ENCODE data around the gene CELF4. TPM values are rescaled to one million over a fixed set of nuclear protein-coding genes. Genes with fewer than 3 reads are reported as not detected.

Gene CELF4
- total and polyA plus RNA-seq, 2 of the 4 experiments (the other 2 are of a cell fraction), result not detected

DNA sequence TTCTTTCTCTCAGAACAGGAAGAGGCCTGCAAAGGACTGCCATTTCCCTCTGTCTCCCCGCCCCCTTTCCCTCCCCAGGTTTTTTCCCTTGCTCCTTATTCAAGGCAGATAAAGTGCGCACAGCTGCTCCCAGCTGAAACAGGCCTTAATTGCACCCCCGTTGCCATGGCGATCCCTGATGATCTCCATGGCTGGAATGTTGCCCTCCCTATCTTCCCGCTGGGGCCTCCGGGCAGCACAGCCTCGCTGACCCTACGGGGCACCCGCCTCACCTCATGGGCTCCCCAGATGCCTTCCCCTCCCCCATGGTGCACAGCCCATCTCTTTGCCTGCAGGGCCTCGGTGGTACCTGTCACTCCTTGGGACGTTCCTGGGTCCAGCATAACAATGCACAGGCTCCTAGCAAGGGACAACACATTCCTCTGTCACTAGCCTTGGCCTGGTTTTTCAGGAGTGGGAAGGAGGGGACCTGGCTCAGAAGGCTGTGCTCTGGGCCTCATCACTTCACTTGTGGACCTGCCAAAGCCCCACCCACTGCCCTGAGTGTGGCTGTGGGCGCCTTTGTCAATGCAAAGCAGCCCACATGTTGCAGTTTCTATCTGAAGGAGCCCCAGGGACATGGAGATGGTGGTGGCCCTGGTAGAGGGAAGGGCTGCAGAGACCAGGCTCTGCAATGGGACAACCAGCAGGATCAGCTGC lies 115.0 kb downstream of the CELF4 start:
- Histone ChIP-seq H3K27me3 (ENCODE audit: control insufficient read depth, insufficient read depth, low read length) (peaks cover 18% of the 10 kb centered on the region; the same call in 1 of the 2 replicates), H3K4me2 (ENCODE audit: low read depth, low read length) (no peak overlapping the region; the same call in 1 of the 2 replicates), H3K4ac (ENCODE audit: low read depth, low read length) (no peak overlapping the region), H2AK9ac (replicated peaks; ENCODE audit: low read depth, low read length, poor library complexity) (no peak overlapping the region), H3K27ac (ENCODE audit: insufficient read depth, low read length) (no peak overlapping the region), H2BK5ac (ENCODE audit: low read depth, low read length, poor library complexity, severe bottlenecking) (no peak overlapping the region), H4K91ac (ENCODE audit: insufficient read depth, low read depth, low read length) (no peak overlapping the region), H2BK120ac (ENCODE audit: low read depth, low read length) (no peak overlapping the region), H3K56ac (ENCODE audit: extremely low read depth, insufficient read depth, low read length) (no peak overlapping the region), H3K23ac (ENCODE audit: low read depth, low read length) (no peak overlapping the region), H3K9me3 (ENCODE audit: control insufficient read depth, insufficient read depth, low read length) (no peaks in the 10 kb centered on the region), H3K36me3 (ENCODE audit: control insufficient read depth, insufficient read depth, low read length) (no peaks in the 10 kb centered on the region), H3K14ac (replicated peaks; ENCODE audit: low read depth, low read length) (no peak overlapping the region), H2AK5ac (ENCODE audit: low read depth, low read length) (no peak overlapping the region), H2AFZ (replicated peaks; ENCODE audit: low read length, poor library complexity) (no peak overlapping the region), H3K4me1 (ENCODE audit: control insufficient read depth, insufficient read depth, low read length) (peaks cover 11% of the 10 kb centered on the region; the same call in 1 of the 2 replicates), H4K5ac (ENCODE audit: low read depth, low read length) (no peak overlapping the region), H4K20me1 (ENCODE audit: insufficient read depth, low read length) (no peaks in the 10 kb centered on the region), H3K9ac (ENCODE audit: low read depth, low read length) (no peak overlapping the region), H3K79me1 (ENCODE audit: low read depth in 1 of 2, low read length in 2 of 2) (no peaks in the 10 kb centered on the region), H2BK15ac (ENCODE audit: low read depth, low read length) (no peak overlapping the region), H3K4me3 (ENCODE audit: insufficient read depth, low read depth, low read length) (no peak overlapping the region), H2BK20ac (ENCODE audit: low read depth, low read length) (no peak overlapping the region), H3K9me1 (ENCODE audit: insufficient read depth, low read length) (no peaks in the 10 kb centered on the region; the same call in 1 of the 2 replicates), H4K8ac (ENCODE audit: low read depth in 2 of 2, low read length in 2 of 2) (no peak overlapping the region), H3K18ac (ENCODE audit: low read depth, low read length) (no peak overlapping the region; the same call in 1 of the 2 replicates)
- in situ Hi-C loops (cut with MboI; ENCODE audit: low sequenced_read_pairs) (no loop called here), dilution Hi-C loops (cut with HindIII; ENCODE audit: low sequenced_read_pairs, unreplicated experiment) (no loop called here), intact Hi-C loops (cut with micrococcal nuclease) (no loop called here)
- no TSS peak for BruUV-seq (replicated peaks)
- no peak for TF ChIP-seq BHLHE40 (IDR thresholded peaks at IDR 0.05; ENCODE audit: low read depth, low read length)
- CTCF ChIA-PET, result no interaction called here
- WGBS, 2 experiments (ENCODE audit: extremely low coverage in 2 of 2, insufficient read length in 1 of 2), result 0% methylated on average over 1 of the region's 12 CpGs; no CpG with 5 or more reads in 1 of the 2 experiments
- peak; percentile 60 for ATAC-seq (ENCODE audit: low read depth)
- POLR2A ChIA-PET (ENCODE audit: unreplicated experiment), result no interaction called here
- peak; percentile 4 for DNase-seq
